Right renal pelvis (tissue), 4 donors: Measurements from ENCODE around the gene ADAMTS14. TPM values are rescaled to one million over a fixed set of nuclear protein-coding genes. Genes with fewer than 3 reads are reported as not detected.
"Not testable (repeated sequence)": the region's sequence is repeated elsewhere in the genome, so short reads cannot be mapped to it uniquely, and the experiment has no call there.

ENCODE experiments used
- DNase-seq, 4 donors: peaks; one replicate each; pipeline ENCODE4 v3.0.0-alpha.2; 2013; ENCODE audit warnings: low read depth in 4 of 4, low spot score in 3 of 4, missing footprints in 1 of 4
- polyA plus RNA-seq, 4 donors: library from polyadenylated mRNA; unstranded; fragments of 120-200 nt; gene quantifications; one replicate each; pipeline ENCODE4 v1.2.1, GENCODE V29; 2013; ENCODE audit not compliant: insufficient read length in 4 of 4

ADAMTS14 gene
- polyA plus RNA-seq, 4 donors, result 0.96 to 1.3 (median 1.2) TPM

GRCh38 chr10:70762441-70763175 lies 90.3 kb downstream of the ADAMTS14 start:
- no peak for DNase-seq

- DNase-seq, result no peak
Measured at GRCh38 chr10:70763567-70763966, 91.3 kb downstream of the ADAMTS14 start.

- no peak for DNase-seq
Measured at GRCh38 chr10:70765794-70766594, 93.7 kb downstream of the ADAMTS14 start.

- not testable (repeated sequence) for DNase-seq
Measured at GRCh38 chr10:70768026-70768685, 95.8 kb downstream of the ADAMTS14 start.

- DNase-seq, result no peak
Measured at GRCh38 chr10:70769121-70769520, 96.8 kb downstream of the ADAMTS14 start.

- no peak for DNase-seq
Measured at GRCh38 chr10:70770001-70770400, 97.7 kb downstream of the ADAMTS14 start.

- not testable (repeated sequence) for DNase-seq
Measured at GRCh38 chr10:70770516-70770915, 98.2 kb downstream of the ADAMTS14 start.

- no peak for DNase-seq
Measured at GRCh38 chr10:70771311-70772194, 99.2 kb downstream of the ADAMTS14 start.

GRCh38 chr10:70772627-70773026 lies 100.3 kb downstream of the ADAMTS14 start:
- DNase-seq, result no peak

- DNase-seq, result no peak
Measured at GRCh38 chr10:70773461-70773860, 101.2 kb downstream of the ADAMTS14 start.

- DNase-seq, result no peak
Measured at GRCh38 chr10:70773965-70774809, 101.9 kb downstream of the ADAMTS14 start.

GRCh38 chr10:70774810-70775678 lies 102.7 kb downstream of the ADAMTS14 start:
- DNase-seq, result no peak

GRCh38 chr10:70775679-70776454 lies 103.6 kb downstream of the ADAMTS14 start:
- DNase-seq, result no peak

- DNase-seq, result no peak
Measured at GRCh38 chr10:70776455-70777005, 104.2 kb downstream of the ADAMTS14 start.

- no peak for DNase-seq
Measured at GRCh38 chr10:70777063-70777875, 105.0 kb downstream of the ADAMTS14 start.

GRCh38 chr10:70778267-70778924 lies 106.1 kb downstream of the ADAMTS14 start:
- no peak for DNase-seq
